Right ventricle myocardium superior (tissue), 1 donor: ENCODE results near the gene PDZRN3. TPM values are rescaled to one million over a fixed set of nuclear protein-coding genes. Genes with fewer than 3 reads are reported as not detected.

ENCODE experiments used
- ATAC-seq: fragments of 200-7000 bp; cut with Tn5 transposase; one replicate; pipeline ENCODE4 v1.9.1; 2020; ENCODE audit warnings: mild to moderate bottlenecking; ENCODE audit not compliant: poor library complexity
- DNase-seq: peaks from one replicate; pipeline ENCODE4 v3.0.0-alpha.2; 2020
- intact Hi-C: fragments of 100-400 bp; cut with DNase I; formaldehyde crosslinking; loops from one replicate; pipeline ENCODE4 v1.11.2; 2022
- total RNA-seq: library from RNA; stranded (reverse); fragmentation: NEBNext Ultra II Directional; extraction: Animal tissue kit (Norgen Biotek cat#: 25700); gene quantifications from one replicate; pipeline ENCODE4 v1.2.1, GENCODE V29; 2021
- donor health status: DM: no; HTN: yes; CAD: no; lungs with severe emphysema.

Gene PDZRN3
- total RNA-seq, 1 donor from 2014 or later = 130 TPM

DNA sequence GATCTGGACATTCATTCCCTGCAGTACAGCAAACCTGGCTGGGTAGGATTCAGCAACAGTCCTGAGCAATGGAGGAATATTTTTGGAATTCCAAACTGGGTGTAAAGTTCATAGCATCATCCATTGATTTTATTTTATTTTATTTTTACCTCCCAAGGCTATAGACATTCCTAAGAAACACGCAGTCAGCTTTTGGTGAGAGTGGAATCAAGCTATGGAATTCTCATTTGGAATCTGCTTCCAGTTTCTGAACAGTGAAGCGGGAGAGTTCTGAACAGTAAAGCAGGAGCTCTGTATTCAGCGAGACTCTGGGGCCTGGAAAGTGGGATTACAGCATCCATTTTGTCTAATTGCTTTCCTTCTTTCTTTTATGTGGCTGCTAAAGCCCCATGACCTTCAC lies 1.4 kb upstream of the PDZRN3 start:
- intact Hi-C loops = loop anchor here (10.0 kb wide), 1 partner anchor 219 kb away; no protein-coding TSS in a partner anchor
- DNase-seq (no peak), ATAC-seq (no peak)

DNA sequence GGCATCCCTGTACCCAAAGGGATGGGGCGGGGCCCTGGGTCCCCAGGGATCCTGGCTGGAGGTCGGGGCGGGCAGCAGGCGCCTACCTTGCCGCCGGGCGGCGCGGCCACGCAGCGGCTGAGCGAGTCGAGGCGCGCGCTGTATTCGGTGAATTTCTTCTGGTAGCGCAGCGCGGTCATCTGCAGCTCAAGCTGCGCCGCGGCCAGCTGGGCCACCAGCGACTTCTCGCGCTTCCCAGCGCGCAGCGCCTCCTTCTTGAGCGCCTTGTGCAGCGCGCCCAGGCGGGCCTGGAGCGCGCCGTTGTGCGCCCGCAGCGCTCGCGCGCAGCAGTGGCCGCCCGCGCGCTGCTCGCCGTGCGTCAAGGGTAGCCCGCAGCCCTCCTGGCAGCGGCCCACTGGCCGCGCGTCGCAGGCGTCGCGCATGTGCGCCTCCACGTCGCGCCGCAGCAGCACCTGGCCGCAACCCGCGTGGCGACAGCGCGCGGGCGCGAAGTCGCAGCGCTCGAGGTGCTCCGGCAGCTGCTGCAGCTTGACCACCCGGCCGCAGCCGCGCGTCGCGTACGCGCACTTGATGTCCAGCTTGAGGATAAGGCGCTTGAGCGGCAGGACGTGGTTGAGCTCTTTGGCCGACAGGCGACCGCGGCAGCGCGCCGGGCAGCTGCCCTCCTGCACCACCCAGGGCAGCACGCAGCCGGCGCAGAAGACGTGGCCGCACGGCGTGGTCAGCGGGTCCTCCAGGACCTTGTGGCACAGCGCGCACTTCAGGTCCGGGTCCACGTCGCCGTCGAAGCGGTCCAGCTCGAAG lies 522 bp downstream of the PDZRN3 start:
- DNase-seq = peak; percentile 70
- intact Hi-C loops = loop anchor here (5.0 to 10.0 kb wide), 2 partner anchors 102 to 221 kb away; no protein-coding TSS in a partner anchor

DNA sequence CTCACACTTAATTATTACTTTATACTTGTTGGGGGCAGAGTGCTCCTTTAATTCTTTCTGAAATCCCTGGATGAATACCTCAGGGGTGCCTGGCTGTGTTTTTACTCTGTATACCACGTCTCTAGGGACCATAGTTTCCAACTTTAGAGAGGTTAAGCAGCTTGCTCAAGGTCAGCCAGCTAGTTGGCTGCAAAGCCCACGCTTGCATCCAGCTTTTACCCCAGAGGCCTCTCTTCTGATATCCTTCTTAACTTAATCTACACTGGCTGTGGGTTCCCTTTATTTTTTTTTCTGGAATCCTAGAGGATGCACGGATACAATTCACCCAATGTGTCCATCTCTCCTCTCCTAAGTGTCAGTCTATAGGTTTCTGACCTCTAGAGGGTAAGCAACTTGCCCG lies 1.4 kb downstream of the PDZRN3 start:
- DNase-seq = peak; percentile 73

More for the DNA sequence above, 522 bp downstream of the PDZRN3 start:
- peak; percentile 34 for ATAC-seq

DNA sequence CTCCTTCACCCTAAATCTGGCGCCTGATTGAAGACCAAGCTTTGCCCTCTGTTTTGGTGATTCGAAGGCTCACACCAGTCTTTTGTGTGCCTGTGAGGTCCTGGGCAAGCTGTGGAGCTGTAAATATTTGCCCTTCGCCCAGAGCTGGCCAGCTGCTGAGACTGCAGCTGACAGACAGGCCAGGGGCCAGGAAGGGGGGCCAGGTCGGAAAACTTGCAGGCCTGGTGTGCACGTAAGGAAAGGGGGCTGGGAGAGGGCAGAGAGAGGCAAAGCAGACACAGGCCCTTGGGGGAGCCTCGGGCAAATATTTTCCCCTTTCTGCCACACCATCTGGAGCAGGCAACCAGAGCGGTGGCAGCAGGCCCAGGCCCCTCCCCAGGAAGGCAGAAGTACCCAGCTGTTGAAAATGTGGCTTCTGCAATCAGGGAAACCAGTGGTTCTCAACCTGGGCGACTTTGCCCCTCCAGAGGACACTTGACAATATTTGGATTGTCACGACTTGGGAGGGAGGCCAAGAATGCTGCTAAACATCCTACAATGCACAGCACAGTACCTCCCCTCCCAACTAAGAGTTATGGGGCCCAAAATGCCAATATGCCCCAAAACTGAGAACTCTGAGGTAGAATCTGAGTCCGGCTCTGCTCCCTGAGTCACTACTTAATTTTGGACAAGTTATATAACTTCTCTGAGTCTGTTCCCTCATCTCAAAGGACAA lies 2.5 kb downstream of the PDZRN3 start:
- intact Hi-C loops = loop anchor here (5.0 to 10.0 kb wide), 2 partner anchors 100 to 223 kb away; no protein-coding TSS in a partner anchor
- DNase-seq = peak; percentile 83

More for the DNA sequence above, 1.4 kb downstream of the PDZRN3 start:
- intact Hi-C loops = loop anchor here (5.0 to 10.0 kb wide), 2 partner anchors 101 to 221 kb away; no protein-coding TSS in a partner anchor
- ATAC-seq = peak; percentile 64

DNA sequence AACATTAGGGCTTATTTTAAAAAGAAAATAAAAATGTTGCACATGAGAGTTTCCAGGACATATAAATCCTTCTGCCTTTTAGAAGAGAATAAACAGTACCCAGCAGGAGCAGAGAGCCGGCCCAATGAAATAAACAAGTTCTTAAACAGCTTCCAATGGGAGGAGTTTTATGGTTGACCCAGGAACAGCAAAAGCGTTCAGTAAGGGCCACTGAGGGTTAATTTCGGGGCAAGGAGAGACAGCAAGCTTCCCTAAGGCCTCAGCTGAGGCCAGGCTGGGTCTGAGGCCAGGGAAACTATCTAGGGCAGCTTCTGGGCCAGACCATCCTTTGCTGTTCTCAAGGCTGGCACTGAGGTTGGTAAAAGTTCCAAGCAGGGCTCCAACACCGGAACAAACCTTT lies 3.4 kb downstream of the PDZRN3 start:
- intact Hi-C loops = loop anchor here (5.0 to 10.0 kb wide), 2 partner anchors 99 to 223 kb away; no protein-coding TSS in a partner anchor
- ATAC-seq (peak; percentile 40), DNase-seq (peak; percentile 48)

More for the DNA sequence above, 2.5 kb downstream of the PDZRN3 start:
- ATAC-seq = peak; percentile 67

DNA sequence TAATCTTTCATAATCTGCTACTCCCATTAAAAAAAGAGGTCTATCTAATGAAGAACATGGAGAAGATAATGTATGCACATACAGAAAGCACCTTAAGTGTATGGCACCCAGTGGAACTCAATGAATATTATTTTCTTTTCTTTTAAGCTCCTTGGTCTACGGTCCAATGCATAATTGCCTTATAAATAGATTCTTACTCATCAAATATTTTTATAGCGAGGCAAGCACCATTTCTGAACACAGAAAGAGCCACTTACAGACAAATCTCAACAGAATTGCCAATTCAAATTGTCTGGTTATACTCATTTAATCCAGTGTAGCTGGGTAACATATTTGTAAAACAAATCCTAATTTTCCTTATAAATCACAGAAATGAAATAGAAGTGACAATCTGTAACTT lies 6.3 kb downstream of the PDZRN3 start:
- intact Hi-C loops = no loop called here
- DNase-seq (no peak), ATAC-seq (no peak)

DNA sequence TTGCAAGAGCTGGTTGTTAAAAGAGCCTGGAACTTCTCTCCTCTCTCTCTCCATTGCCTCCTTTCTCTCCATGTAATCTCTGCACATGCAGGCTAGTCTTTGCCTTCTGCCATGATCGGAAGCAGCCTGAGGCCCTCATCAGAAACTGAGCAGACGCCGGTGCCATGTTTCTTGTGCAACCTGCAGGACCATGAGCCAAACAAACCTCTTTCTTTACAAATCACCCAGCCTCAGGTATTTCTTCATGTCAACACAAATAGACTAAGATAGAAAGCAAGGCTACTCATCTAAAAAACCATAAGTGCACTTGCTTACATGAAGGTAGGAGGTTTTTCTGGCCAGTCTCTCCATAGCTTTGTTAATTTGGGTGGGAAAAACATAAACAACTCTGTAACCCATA lies 8.7 kb downstream of the PDZRN3 start:
- ATAC-seq (no peak), DNase-seq (no peak)
- intact Hi-C loops = no loop called here

DNA sequence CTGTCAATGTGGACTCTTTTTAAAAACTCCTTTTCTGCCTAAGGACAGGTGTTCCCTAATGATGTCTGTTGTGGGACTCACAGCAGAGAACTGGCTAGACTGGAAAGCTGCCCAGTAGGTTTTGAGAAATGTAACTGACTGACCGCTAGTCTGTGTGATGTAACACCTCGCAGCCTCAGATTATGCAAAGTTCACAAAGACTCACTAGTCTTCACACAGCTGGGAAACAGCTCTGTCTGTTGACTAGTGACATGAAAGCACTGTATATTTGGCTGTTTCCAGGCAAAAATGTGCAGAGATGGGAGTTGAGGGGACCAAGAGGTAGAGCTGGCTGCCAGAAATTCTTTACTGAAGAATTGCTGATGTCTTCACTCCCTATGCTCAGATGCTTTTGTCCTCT lies 10.3 kb downstream of the PDZRN3 start:
- DNase-seq = no peak
- intact Hi-C loops = no loop called here
- ATAC-seq = peak; percentile 71

DNA sequence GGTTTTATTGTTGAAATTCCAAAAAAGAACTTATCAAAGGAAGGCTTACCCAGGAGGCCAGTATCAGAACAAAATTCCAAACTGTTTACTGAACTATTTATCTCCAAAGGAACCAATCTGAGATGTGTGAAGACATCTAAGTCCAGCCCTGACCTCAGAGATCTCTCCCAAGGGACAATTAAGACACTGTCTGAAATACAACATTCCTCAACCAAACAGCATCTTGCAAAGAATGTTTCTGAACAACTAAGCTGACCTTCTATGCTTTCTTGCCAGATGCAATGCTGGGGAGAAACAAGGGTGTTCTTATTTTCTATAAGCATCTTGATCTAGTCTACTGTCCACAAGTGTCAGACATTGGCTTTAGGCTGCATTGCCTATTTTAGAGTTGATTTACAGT lies 13.6 kb downstream of the PDZRN3 start:
- intact Hi-C loops = no loop called here
- DNase-seq (no peak), ATAC-seq (no peak)

DNA sequence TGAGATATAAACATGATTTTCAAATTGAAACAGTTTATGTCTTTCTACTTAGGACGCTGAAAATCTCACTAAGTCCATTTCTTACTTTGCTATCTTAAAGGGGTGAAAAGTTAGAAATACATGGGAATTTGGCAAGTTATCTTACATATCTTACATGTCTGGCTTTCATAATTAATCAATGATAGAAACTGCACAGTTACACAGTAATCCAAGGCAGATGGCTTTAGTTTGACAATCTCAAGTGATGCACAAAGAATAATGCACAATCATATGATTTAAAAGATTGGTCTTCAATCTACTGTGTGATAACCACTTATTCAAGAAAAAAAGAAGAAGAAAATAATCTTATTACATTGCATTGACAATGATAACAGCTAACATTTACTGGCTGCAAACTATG lies 14.2 kb downstream of the PDZRN3 start:
- intact Hi-C loops = no loop called here
- DNase-seq (no peak), ATAC-seq (no peak)

DNA sequence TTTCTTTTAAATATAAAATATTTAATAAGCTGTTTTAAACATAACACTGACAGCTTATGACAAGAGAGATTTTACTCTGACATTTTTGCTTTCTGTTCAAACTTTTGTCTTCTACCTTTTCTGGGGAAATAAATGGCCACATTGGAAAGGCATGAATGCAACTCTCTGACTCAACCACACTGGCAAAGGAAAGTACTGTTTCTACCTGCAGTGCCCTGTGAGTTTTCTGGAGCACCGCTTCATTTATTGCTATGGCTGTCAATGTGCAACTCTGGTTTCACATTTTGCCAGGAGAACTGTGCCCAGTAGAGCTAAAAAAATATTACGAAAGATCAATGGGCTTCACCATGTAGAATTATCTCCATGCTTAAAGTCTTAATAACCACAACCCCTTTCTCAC lies 15.1 kb downstream of the PDZRN3 start:
- DNase-seq (no peak), ATAC-seq (peak; percentile 33)
- intact Hi-C loops = no loop called here

DNA sequence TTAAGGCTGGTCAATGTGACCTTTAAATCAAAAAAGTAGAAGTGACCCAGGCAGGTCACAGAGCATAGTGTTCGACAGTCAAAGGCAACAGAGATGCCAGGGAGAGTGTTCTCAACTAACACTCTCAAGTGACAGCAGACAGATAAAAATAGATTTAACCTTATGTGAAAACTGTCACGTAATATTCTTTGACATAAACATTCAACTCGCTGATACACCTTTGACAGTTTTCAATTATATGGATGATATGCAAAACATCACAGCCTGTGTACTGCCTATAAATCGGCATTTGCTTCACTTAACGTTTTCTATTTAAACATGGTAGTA lies 15.5 kb downstream of the PDZRN3 start:
- intact Hi-C loops = no loop called here
- DNase-seq = no peak
- peak; percentile 86 for ATAC-seq

DNA sequence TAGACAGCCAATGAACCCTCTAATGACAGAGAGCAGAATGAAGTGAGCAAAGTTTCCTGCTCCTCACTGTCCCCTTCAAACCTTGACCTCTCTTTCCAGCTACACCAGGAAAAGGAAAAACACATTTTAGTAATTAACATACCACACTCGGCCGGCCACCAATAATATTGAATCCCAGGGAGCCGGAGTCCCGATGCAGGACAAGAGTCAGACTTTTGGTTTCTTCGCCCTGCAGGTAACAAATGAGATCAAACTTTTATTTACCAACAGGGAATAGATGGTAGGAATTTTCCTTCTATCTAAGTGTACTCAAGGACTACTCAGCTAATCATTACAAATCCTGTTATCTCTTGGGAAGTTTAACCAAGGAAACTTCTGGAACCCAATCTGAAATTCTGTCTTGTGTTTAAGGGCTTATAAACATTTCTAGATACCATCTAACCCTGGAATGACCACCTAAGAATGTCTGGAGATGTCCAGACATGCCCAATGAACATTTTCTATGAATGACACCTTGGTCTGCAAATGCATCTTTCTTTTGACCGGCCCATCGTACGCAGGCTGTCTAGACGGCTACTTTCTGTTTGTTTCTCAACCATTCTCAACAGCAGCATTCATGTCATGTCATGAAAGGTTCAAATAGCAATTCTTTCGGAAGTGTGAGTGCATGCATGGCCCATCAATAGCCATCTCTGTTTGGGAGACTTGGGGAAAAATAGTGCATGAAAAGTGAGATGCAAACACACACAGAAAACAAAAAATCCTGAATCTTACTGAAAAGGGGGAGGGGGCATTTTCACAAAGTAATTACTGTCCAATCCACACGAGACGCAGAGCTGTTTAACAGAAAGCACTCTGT lies 16.1 kb downstream of the PDZRN3 start:
- DNase-seq (no peak), ATAC-seq (no peak)
- intact Hi-C loops = no loop called here

DNA sequence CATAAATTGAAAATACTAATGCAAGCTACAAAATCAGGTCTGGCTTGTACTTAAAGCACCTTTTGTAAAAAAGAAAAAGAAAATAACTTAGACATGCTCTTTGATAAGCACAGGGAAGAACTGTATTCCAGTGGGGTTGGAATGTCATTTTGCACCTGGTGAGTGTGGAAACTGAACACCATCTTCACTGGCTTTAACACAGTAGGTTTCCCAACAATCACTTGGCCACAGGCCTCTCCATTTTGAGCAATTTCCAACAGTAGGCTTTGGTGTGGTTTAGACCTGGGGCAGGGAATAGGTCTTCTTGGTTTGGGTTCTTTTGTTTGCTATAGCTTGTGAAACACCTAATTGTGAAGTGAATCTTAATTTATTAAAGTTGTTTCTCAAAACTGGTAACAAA lies 18.9 kb downstream of the PDZRN3 start:
- DNase-seq = no peak
- no peak for ATAC-seq
- intact Hi-C loops = no loop called here

DNA sequence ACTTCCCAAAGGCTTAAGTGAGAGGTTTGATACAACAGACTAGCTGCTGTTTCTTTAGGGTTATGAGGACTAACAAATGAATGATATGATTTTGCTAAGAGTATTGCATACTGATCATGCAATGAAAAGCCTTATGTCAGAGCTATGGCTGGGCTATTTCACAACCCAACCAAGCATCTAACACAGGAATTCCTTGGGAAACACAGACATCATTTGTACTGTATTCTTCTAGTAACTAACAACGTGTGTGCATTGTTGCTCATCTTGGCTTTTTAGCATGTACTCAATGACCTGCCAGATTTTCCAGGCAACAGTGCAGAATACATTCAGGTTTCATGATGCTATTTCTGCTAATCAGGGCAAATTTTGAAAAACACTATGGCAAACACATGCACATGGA lies 19.3 kb downstream of the PDZRN3 start:
- DNase-seq = no peak
- peak; percentile 21 for ATAC-seq
- intact Hi-C loops = no loop called here

DNA sequence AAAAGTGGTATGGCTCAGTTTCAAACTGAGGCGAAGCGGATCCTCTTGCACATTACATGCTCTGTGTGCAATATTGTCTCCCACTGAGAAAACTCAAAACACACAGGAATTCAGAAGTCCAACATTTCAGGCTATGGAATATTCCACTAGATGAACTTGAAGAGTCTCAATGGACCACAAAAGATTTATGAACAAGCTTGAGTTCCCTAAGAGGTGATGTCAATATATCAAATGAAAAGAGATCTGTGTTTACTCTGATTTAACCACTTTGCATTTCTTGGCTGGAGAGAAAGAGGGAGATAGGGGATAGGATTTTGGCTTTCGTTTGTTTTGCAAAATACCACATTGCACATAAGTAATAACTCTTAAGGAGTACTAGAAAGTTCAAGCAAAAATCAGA lies 20.3 kb downstream of the PDZRN3 start:
- intact Hi-C loops = no loop called here

DNA sequence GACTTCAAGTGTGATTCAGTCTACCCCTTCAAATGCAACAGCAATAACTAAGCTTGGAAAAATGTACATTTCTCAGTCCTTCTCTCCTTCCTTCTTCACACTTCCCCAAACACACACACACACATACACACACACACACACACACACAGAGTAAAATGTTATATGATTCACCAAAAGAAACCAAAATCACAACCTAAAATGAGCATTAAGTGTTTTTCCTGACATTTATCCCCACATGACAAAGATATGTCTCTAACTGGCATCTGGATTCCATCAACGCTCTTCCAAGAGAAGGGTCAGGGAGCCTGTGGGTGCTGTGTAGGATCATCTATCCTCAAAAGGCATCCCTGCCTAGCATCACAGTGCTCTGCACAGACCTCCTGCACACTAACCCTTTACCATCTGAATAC lies 21.0 kb downstream of the PDZRN3 start:
- DNase-seq (no peak), ATAC-seq (no peak)
- intact Hi-C loops = no loop called here

More for the DNA sequence above, 20.3 kb downstream of the PDZRN3 start:
- ATAC-seq (no peak), DNase-seq (no peak)

DNA sequence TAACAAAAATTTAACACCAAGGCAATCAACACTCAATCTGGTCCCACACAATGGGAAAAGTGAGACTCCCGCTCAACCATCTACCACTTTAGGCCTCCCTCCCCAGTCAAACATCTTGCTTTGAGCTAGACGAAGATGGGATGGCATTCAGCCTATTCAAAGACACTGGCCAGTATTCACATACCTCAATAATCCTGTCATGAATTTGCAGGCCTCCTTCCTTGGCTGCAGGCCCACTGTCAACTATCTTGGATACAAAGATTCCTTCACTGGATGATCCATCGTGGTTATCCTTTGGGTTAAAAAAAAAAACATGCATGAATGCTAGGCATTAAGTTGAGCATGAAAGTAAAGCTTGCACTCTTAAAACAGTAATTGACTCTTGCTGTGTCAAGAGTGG lies 22.6 kb downstream of the PDZRN3 start:
- DNase-seq (peak; percentile 51), ATAC-seq (peak; percentile 37)
- intact Hi-C loops = no loop called here

DNA sequence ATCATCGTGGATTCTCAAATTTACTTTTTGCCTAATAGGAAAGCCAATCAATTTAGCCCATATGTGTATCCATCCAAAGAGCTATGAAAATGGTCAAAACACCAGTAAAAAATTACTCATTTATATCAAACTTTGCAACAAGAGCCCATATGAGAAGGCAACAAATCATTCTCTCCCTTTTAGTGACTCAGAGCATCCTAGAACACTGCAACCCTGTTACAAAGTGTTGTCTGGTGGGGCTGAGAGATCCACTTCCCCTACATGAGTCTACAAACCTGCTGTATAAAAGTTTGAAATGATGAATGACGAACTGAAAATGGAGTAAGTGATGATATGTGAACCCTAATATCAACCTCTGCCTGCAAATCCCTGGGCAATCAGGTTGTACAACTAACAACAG lies 23.3 kb downstream of the PDZRN3 start:
- ATAC-seq (no peak), DNase-seq (no peak)
- intact Hi-C loops = no loop called here
